Activated T-helper 2 cell treated with anti-CD3 and anti-CD28 coated beads, Interferon-gamma antibody, Interleukin-2, Interleukin-4, amounts not matched to agents 10 μg/mL and 5 μg/mL and 100 μg/mL, durations not matched to agents 14 hours and 24 hours and 36 hours (primary cell): ENCODE results near the gene FBXO11. TPM values are rescaled to one million over a fixed set of nuclear protein-coding genes. Genes with fewer than 3 reads are reported as not detected.

Source experiments
- DNase-seq: peaks from one replicate; pipeline ENCODE4 v3.0.0; 2021; ENCODE audit warnings: low spot score
- H3K27ac Mint-ChIP-seq: one replicate; pipeline ENCODE4 v1.8.0; 2021; ENCODE audit warnings: mixed read lengths
- H3K27me3 Mint-ChIP-seq: one replicate; pipeline ENCODE4 v1.8.0; 2021; ENCODE audit warnings: low read depth, mixed read lengths
- H3K36me3 Mint-ChIP-seq: one replicate; pipeline ENCODE4 v1.8.0; 2021; ENCODE audit warnings: low read depth, mixed read lengths
- H3K4me1 Mint-ChIP-seq: one replicate; pipeline ENCODE4 v1.8.0; 2021; ENCODE audit warnings: low read depth, mixed read lengths
- H3K4me3 Mint-ChIP-seq: one replicate; pipeline ENCODE4 v1.8.0; 2021; ENCODE audit warnings: low read depth, mild to moderate bottlenecking, moderate library complexity, mixed read lengths
- H3K9me3 Mint-ChIP-seq: one replicate; pipeline ENCODE4 v1.8.0; 2021; ENCODE audit warnings: mixed read lengths
- intact Hi-C: fragments of 100-400 bp; cut with micrococcal nuclease; formaldehyde crosslinking; loops from one replicate; pipeline ENCODE4 v1.15.1; 2023
- total RNA-seq: library from RNA; stranded (reverse); gene quantifications from 2 replicates; pipeline ENCODE4 v1.2.3, GENCODE V29; 2022

FBXO11 gene
- total RNA-seq, 1 donor from 2014 or later = 58.6 TPM

- Mint-ChIP-seq H3K27me3 (no peaks in the 10 kb centered on the region), H3K36me3 (peaks cover 87% of the 10 kb centered on the region), H3K27ac (peak overlapping the region; percentile 25), H3K4me1 (peaks cover 10% of the 10 kb centered on the region), H3K9me3 (no peaks in the 10 kb centered on the region), H3K4me3 (no peak overlapping the region)
- DNase-seq = no peak
- intact Hi-C loops = no loop called here
Observed at GRCh38 chr2:47811668-47812067, 94.6 kb downstream of the FBXO11 start.

GRCh38 chr2:47810850-47811249 is 95.4 kb downstream of the FBXO11 start:
- Mint-ChIP-seq H3K4me1 (peaks cover 10% of the 10 kb centered on the region), H3K27me3 (no peaks in the 10 kb centered on the region), H3K9me3 (no peaks in the 10 kb centered on the region), H3K4me3 (no peak overlapping the region), H3K36me3 (peaks cover 88% of the 10 kb centered on the region), H3K27ac (no peak overlapping the region)
- DNase-seq = no peak
- intact Hi-C loops = no loop called here

DNA sequence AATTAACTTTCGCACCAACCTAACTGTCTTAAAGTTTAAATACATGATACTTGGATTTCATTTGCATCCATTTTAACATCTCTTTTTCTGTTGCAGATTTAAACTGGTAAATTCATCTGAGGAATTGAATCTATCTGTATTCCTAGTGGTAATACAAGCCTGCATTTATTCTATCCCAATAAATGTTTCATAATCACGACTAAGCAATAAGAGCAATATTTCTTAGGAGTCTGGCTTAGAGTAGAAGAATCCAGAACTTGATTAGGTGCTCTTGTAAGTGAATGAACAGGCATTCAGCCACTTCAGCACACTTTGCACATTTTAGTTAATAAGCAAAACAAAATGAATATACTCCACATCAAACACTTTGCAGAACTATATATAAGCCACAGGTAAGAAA is 96.4 kb downstream of the FBXO11 start:
- no peak overlapping the region for H3K27ac Mint-ChIP-seq
- no peaks in the 10 kb centered on the region for H3K9me3 Mint-ChIP-seq
- intact Hi-C loops = no loop called here
- no peaks in the 10 kb centered on the region for H3K27me3 Mint-ChIP-seq
- H3K4me1 Mint-ChIP-seq = peaks cover 10% of the 10 kb centered on the region
- DNase-seq = no peak
- H3K4me3 Mint-ChIP-seq = no peak overlapping the region
- H3K36me3 Mint-ChIP-seq = peaks cover 86% of the 10 kb centered on the region

DNA sequence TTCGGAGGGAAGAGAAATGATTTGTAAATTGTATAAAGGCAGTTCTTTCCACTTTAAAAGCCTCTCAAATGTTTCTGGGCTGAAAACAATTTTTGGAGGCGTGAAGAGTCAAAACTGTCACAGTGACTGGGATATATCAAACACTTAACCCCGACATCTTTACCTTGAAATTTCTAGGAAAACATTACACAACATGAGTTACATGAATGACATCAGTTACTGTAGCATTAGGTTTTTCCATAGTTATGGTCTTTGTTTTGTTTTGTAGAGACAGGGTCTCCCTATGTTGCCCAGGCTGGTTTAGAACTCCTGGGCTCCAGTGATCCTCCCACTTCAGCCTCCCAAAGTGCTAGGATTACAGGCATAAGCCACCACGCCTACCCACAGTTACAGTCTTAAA is 97.7 kb downstream of the FBXO11 start:
- DNase-seq = no peak
- H3K27me3 Mint-ChIP-seq = no peaks in the 10 kb centered on the region
- H3K27ac Mint-ChIP-seq = peak overlapping the region; percentile 42
- H3K9me3 Mint-ChIP-seq = peaks cover under 1% of the 10 kb centered on the region
- H3K4me1 Mint-ChIP-seq = peaks cover 10% of the 10 kb centered on the region
- intact Hi-C loops = no loop called here
- no peak overlapping the region for H3K4me3 Mint-ChIP-seq
- peaks cover 90% of the 10 kb centered on the region for H3K36me3 Mint-ChIP-seq

DNA sequence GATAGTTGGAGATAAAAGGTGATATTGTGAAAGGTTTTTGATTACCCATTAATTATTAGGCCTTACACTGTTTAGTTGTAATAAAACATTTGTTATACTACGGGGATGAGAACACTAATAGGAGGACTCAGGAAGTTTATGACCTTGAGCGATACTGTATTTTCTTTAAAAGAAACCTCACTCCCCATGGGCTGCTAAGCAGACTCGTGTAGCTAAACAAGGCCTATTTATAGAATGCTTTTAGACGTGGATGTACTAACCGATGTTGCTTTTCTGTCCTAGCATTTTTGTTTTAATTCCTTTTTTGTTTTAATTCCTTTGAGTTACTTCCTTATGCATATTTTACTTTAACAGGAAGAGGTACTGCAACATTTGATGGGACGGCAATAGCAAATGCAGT is 100.4 kb downstream of the FBXO11 start:
- Mint-ChIP-seq H3K4me3 (no peak overlapping the region), H3K27me3 (no peaks in the 10 kb centered on the region), H3K4me1 (peaks cover 4% of the 10 kb centered on the region), H3K9me3 (peaks cover 8% of the 10 kb centered on the region), H3K36me3 (peaks cover 90% of the 10 kb centered on the region), H3K27ac (peak overlapping the region; percentile 46)
- DNase-seq = no peak
- intact Hi-C loops = no loop called here

DNA sequence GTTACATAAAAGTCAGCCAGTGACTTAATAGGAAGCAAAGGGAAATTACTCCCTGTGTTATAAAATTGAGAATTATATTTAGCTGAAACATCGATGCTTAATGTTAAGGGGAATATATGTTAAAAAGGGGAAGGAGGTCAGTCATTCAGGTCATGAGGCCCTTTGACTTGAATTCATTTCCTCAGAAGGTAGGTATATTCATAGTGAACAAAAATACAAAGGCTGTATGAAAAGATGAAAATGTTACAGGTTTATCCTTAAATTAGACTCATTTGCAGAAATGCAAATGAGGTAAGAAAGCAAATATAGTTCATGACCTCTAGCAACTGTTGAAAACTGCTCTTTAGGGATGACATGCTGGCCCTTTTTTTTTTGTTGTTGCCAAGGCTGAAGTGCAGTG is 102.5 kb downstream of the FBXO11 start:
- Mint-ChIP-seq H3K36me3 (peaks cover 95% of the 10 kb centered on the region), H3K9me3 (peaks cover 8% of the 10 kb centered on the region), H3K27ac (no peak overlapping the region), H3K4me3 (no peak overlapping the region), H3K4me1 (peaks cover 4% of the 10 kb centered on the region), H3K27me3 (no peaks in the 10 kb centered on the region)
- DNase-seq = no peak
- intact Hi-C loops = no loop called here

DNA sequence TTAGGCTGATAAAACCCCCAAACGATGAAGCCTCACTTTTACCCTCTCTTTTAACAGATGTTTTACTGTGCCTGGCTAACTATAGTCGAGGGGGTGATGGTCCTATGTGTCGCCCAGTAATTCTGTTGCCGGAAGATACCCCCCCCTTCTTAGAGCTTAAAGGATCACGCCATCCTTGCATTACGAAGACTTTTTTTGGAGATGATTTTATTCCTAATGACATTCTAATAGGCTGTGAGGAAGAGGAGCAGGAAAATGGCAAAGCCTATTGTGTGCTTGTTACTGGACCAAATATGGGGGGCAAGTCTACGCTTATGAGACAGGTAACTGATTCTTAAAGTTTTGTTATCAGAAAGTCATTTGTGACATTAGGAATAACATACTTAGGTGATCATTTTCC is 102.9 kb downstream of the FBXO11 start:
- Mint-ChIP-seq H3K4me1 (peaks cover 4% of the 10 kb centered on the region), H3K36me3 (peaks cover 95% of the 10 kb centered on the region), H3K27ac (no peak overlapping the region), H3K4me3 (no peak overlapping the region), H3K27me3 (no peaks in the 10 kb centered on the region), H3K9me3 (peaks cover 8% of the 10 kb centered on the region)
- no peak for DNase-seq
- intact Hi-C loops = no loop called here

DNA sequence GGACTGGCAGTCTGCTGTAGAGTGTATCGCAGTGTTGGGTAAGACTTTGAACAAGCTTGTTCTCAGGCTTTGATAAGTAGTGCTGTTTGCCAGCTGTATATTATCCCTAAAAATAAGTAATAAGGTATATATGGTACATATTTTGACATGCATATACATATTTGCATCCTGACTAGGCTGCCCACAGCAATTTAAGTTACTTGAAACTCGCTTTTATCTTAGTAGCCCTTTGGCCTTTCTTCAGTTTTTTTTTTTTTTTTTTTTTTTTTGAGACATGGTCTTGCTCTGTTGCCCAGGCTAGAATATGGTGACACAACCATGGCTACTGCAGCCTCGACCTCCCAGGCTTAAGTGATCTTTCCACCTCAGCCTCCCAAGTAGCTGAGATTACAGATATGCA is 105.2 kb downstream of the FBXO11 start:
- H3K36me3 Mint-ChIP-seq = peaks cover 95% of the 10 kb centered on the region
- H3K27me3 Mint-ChIP-seq = no peaks in the 10 kb centered on the region
- intact Hi-C loops = no loop called here
- H3K4me3 Mint-ChIP-seq = no peak overlapping the region
- H3K9me3 Mint-ChIP-seq = peaks cover 8% of the 10 kb centered on the region
- H3K4me1 Mint-ChIP-seq = no peaks in the 10 kb centered on the region
- H3K27ac Mint-ChIP-seq = no peak overlapping the region
- DNase-seq = no peak

GRCh38 chr2:47799031-47799609 is 107.2 kb downstream of the FBXO11 start:
- intact Hi-C loops = no loop called here
- H3K27me3 Mint-ChIP-seq = no peaks in the 10 kb centered on the region
- no peak overlapping the region for H3K4me3 Mint-ChIP-seq
- peaks cover 96% of the 10 kb centered on the region for H3K36me3 Mint-ChIP-seq
- H3K27ac Mint-ChIP-seq = no peak overlapping the region
- H3K9me3 Mint-ChIP-seq = peaks cover 8% of the 10 kb centered on the region
- no peak for DNase-seq
- no peaks in the 10 kb centered on the region for H3K4me1 Mint-ChIP-seq

GRCh38 chr2:47798631-47799030 is 107.7 kb downstream of the FBXO11 start:
- peaks cover 8% of the 10 kb centered on the region for H3K9me3 Mint-ChIP-seq
- intact Hi-C loops = no loop called here
- no peak for DNase-seq
- H3K27ac Mint-ChIP-seq = peak overlapping the region; percentile 24
- H3K4me1 Mint-ChIP-seq = no peaks in the 10 kb centered on the region
- no peaks in the 10 kb centered on the region for H3K27me3 Mint-ChIP-seq
- H3K36me3 Mint-ChIP-seq = peaks cover 96% of the 10 kb centered on the region
- H3K4me3 Mint-ChIP-seq = no peak overlapping the region

GRCh38 chr2:47796090-47796697 is 110.1 kb downstream of the FBXO11 start:
- no peaks in the 10 kb centered on the region for H3K4me1 Mint-ChIP-seq

DNA sequence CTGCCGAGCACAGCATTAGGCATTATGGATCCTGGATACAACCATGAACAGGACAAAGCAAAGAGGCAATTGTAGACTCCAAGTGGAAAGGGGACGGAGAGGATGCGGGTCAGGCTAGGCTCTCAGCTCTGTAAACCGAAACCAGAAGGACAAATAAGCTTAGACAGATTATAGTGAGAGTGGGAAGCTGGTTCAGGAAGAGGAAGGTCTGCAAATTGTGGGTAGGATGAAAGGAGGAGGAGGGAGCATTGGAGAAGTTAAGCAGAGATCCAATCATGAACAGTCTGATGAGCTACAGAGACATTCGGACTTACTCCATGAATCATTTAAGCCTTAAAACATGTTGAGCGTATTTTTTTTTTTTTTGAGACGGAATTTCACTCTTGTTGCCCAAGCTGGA is 120.3 kb downstream of the FBXO11 start:
- Mint-ChIP-seq H3K36me3 (peaks cover 36% of the 10 kb centered on the region), H3K27ac (peak overlapping the region; percentile 52), H3K4me1 (peaks cover 13% of the 10 kb centered on the region), H3K27me3 (no peaks in the 10 kb centered on the region), H3K9me3 (no peaks in the 10 kb centered on the region), H3K4me3 (peak overlapping the region; percentile 15)
- DNase-seq = no peak
- intact Hi-C loops = no loop called here

More at GRCh38 chr2:47796090-47796697, 110.1 kb downstream of the FBXO11 start:
- DNase-seq = no peak
- H3K36me3 Mint-ChIP-seq = peaks cover 83% of the 10 kb centered on the region
- intact Hi-C loops = no loop called here
- no peak overlapping the region for H3K4me3 Mint-ChIP-seq
- H3K9me3 Mint-ChIP-seq = no peaks in the 10 kb centered on the region
- H3K27ac Mint-ChIP-seq = no peak overlapping the region
- H3K27me3 Mint-ChIP-seq = no peaks in the 10 kb centered on the region

DNA sequence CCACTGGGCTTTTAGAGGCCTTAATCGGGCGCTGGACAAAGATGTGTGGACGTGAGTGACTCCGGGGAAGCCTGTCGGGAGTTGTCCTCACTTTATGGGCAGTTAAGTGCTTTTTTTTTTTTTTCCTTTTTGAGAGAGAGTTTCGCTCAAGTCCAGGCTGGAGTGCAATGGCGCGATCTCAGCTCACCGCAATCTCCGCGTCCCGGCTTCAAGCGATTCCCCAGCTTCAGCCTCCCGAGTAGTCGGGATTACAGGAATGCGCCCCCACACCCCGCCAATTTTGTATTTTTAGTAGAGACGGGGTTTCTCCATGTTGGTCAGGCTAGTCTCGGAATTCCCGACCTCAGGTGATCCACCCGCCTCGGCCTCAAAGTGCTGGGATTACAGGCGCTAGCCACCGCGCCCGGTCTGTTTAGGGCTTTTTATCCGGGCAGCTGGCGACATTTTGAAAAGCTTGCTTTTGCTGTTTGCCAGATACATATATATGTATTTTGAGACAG is 121.9 kb downstream of the FBXO11 start:
- Mint-ChIP-seq H3K36me3 (peaks cover 29% of the 10 kb centered on the region), H3K4me1 (peaks cover 9% of the 10 kb centered on the region), H3K9me3 (no peaks in the 10 kb centered on the region), H3K27ac (no peak overlapping the region), H3K4me3 (peak overlapping the region; percentile 88), H3K27me3 (no peaks in the 10 kb centered on the region)
- intact Hi-C loops = no loop called here
- DNase-seq = no peak
